Measurements from ENCODE around the gene MOB3B.

Gene MOB3B

GRCh38 chr9:27353474-27354229, 176.0 kb downstream of the MOB3B start:
- no peak for DNase-seq

- DNase-seq = no peak
Measured at GRCh38 chr9:27353166-27353473, 176.5 kb downstream of the MOB3B start.

GRCh38 chr9:27352457-27353165, 177.0 kb downstream of the MOB3B start:
- no peak for DNase-seq

- no peak for DNase-seq
Measured at GRCh38 chr9:27351438-27351837, 178.2 kb downstream of the MOB3B start.

- no peak for DNase-seq
Measured at GRCh38 chr9:27350382-27350976, 179.1 kb downstream of the MOB3B start.

GRCh38 chr9:27349698-27350080, 179.9 kb downstream of the MOB3B start:
- DNase-seq = no peak

- no peak for DNase-seq
Measured at GRCh38 chr9:27348785-27349697, 180.6 kb downstream of the MOB3B start.

- DNase-seq = no peak
Measured at GRCh38 chr9:27347889-27348288, 181.7 kb downstream of the MOB3B start.

GRCh38 chr9:27344776-27345175, 184.8 kb downstream of the MOB3B start:
- DNase-seq = no peak

GRCh38 chr9:27341545-27342294, 187.9 kb downstream of the MOB3B start:
- no peak for DNase-seq

- no peak for DNase-seq
Measured at GRCh38 chr9:27340961-27341511, 188.6 kb downstream of the MOB3B start.

GRCh38 chr9:27340285-27340674, 189.3 kb downstream of the MOB3B start:
- no peak for DNase-seq

- DNase-seq = no peak
Measured at GRCh38 chr9:27339661-27340284, 189.8 kb downstream of the MOB3B start.

GRCh38 chr9:27338527-27338903, 191.1 kb downstream of the MOB3B start:
- DNase-seq = no peak

- no peak for DNase-seq
Measured at GRCh38 chr9:27337833-27338526, 191.6 kb downstream of the MOB3B start.

- no peak for DNase-seq
Measured at GRCh38 chr9:27337236-27337635, 192.4 kb downstream of the MOB3B start.

- DNase-seq = no peak
Measured at GRCh38 chr9:27336829-27337228, 192.8 kb downstream of the MOB3B start.

GRCh38 chr9:27336126-27336525, 193.5 kb downstream of the MOB3B start:
- no peak for DNase-seq

- no peak for DNase-seq
Measured at GRCh38 chr9:27335075-27335474, 194.5 kb downstream of the MOB3B start.

- peak; percentile 7 for DNase-seq
Measured at GRCh38 chr9:27333241-27334052, 196.2 kb downstream of the MOB3B start.

Data from NCI-H2171 (cell line).